HG03432 (cell line): ENCODE data around the gene ADGRG7.

Experiments used
- ATAC-seq: cut with Tn5 transposase; IDR thresholded peaks from one replicate; pipeline ENCODE4 v1.9.1; 2021; ENCODE audit warnings: mild to moderate bottlenecking, moderate library complexity; ENCODE audit not compliant: unreplicated experiment

Gene ADGRG7

DNA sequence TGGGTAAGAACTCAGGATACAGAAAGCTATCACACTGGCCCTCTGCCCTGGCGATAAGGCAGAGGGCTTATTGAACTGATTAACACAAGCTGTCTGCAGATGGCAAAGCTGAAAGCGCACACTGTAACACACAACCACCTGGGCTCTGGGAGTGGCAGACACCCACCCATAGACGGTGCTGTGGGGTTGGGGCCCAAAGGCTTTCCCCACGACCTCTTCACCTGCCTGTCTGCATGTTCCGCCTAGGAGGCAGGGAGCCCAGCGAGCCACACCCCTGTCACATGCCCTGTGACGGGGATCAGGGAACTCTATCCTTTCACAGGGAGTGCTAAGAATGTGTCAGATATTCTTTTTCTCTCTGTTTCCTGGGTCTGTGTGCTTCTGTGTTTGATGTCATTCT, 87.8 kb downstream of the ADGRG7 start:
- ATAC-seq: no peak

DNA sequence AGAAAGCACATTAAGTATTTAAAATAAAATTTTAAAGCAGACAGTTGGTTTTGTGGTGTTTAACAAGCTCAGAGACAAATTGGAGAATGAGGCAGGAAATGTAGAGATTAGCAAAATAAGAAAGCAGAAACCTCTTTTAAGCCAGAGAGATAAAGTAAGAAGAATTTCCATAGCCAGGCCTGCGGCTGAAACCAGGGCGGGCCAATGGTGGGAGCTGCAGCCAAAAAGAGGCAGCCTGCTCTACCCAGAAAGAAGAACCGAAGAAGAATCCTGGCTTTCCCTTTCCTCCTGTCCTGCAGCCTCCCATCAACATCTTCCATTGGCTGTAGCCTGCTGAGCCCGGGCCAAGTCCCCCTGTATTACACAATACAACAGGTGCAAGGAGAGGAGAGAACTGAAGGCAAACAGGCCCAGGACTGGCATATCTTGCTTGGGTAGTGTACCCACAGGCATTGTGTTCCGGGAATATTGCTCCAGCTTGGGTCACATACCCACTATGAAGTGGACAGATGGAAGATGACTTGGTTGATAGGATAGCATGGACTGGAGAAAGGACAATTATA, 88.4 kb downstream of the ADGRG7 start:
- ATAC-seq: no peak

DNA sequence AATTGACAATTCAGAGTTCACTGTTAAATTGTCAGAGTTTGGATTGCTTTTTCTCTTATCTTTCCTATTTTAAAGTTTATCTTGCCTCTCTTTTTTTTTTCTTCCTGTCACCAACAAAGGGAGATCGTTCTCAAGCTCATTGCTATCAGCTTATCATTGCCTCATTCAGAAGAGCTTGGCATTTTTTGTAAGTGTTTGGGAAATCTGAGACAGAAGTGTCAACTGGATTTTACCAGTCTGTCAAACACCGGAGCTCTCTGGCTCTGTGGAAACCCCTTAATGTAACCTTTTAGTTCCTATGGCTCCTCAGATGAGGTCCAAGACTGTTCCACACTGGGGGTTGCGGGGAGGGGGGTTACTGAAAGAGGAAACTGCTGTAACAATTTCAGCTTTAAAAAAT, 89.3 kb downstream of the ADGRG7 start:
- ATAC-seq: no peak

DNA sequence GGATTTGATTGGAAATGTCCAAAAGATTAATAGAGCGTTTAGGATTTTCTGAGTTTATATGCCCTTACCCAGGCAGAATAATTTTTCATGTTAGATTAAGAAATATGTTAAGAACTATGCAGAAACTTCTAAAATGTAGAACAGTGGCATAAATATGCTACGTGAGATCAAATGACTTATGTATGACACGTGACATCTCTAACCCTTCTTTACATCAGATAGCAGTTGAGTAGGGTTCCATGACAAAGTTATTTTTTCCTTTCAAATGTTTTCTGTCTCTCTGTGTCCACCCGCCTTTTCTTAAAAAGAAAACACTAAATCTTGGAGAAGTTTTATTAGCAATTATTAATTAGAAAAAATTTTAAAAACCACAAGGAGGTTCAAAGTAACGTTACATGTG, 91.3 kb downstream of the ADGRG7 start:
- ATAC-seq: no peak

DNA sequence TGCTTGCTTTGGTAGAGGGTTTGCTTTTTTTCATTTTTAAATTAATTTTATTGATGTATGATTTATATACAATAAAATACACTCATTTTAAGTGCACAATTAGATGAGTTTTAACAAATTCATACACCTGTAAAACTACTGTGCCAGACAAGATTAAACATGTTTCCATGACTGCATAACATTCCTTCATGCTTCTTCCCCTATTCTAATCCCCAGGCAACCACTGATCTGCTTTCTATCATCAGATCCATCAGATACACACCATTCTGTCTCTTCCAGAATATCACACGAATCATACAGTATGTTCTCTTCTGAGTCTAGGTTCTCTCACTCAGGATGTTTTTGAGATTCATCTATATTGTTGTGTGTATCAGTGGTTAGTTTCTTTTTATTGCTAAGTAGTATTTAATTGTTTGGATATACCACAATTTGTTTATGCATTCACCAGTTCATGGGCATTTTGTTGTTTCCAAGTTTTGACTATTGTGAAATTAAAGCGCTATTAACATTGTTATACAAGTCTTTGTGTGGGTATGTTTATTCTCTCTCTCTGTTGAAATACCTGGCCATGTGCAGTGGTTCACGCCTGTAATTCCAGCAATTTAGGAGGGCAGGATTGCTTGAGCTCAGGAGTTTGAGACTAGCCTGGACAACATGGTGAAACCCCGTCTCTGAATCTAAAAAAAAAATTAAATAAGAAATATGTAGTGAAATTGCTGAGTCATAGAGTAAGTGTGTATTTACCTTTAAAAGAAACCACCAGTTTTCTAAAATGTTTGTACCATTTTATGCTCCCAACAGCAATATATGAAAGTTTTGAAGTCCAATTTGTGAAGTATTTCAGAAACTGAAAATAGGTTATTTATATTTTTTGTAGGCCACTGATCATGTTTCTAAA, 92.9 kb downstream of the ADGRG7 start:
- ATAC-seq: peak; percentile 62

DNA sequence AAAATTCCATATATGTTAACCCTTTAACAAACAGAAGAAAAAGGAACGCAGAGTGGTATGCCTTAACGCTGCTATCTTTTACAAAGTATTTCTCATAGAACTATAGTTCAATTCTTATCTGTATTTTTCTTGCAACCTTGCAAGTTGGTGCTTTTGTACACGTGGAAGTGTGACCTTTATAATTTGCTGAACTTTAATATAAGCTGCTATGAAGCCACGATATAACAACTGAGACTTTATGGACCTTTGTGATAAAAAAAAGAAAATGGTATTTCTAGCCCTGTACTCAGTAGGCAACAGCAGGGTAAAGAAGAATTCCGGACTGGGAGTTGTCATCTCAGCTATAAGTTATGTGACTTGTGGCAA, 93.6 kb downstream of the ADGRG7 start:
- ATAC-seq: no peak

DNA sequence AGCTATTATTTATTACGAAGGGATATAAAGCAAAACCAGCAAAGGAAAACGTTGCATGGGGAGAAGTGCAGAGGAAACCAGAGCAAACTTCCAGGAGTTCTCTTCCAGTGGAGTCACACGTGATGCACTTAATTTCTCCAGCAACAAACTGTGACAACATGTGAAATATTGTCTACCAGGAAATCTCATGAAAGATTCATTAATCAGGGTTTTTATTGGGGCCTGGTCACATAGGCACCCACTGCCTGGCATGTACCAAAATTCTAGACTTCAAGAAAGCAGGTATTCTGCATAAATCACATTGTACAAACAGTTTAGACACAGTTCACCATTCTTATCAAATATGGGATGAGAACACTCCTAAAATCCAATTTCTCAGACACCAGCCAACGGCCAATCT, 94.5 kb downstream of the ADGRG7 start:
- no peak for ATAC-seq

DNA sequence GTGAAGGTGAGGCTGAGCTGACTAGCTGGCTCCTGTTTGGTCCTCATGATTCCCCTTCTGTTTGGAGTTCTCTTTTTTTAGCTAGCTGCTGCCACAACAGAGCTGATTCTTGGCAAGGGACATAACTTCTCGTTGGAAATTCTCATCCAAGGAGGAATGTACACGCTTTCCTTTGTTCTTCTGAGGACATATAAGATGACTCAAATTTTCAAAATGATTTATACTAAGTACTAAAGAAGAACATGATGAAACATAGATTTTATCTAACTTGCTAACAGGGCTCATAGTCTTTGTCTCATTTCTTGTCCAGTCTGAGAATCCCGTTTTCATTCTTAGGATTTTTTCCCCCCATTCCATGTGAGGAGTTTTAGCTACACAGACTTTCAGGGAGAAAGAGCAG, 97.0 kb downstream of the ADGRG7 start:
- no peak for ATAC-seq

DNA sequence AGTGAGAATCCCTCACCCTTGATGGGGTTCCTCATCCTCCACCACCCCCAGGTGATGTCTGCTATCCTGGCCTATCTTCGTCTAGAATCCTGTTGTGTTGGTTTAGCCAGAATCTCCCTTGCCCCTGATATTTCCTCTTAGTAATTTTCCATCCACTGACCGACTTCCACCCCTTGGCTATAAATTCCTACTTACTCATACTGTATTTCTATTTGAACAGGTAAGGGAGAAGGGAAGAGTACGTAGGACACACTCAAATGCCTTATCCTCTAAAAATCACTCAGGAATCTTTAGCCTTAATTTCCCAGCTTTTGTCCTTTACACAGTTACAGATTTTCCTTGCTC, 99.2 kb downstream of the ADGRG7 start:
- no peak for ATAC-seq

DNA sequence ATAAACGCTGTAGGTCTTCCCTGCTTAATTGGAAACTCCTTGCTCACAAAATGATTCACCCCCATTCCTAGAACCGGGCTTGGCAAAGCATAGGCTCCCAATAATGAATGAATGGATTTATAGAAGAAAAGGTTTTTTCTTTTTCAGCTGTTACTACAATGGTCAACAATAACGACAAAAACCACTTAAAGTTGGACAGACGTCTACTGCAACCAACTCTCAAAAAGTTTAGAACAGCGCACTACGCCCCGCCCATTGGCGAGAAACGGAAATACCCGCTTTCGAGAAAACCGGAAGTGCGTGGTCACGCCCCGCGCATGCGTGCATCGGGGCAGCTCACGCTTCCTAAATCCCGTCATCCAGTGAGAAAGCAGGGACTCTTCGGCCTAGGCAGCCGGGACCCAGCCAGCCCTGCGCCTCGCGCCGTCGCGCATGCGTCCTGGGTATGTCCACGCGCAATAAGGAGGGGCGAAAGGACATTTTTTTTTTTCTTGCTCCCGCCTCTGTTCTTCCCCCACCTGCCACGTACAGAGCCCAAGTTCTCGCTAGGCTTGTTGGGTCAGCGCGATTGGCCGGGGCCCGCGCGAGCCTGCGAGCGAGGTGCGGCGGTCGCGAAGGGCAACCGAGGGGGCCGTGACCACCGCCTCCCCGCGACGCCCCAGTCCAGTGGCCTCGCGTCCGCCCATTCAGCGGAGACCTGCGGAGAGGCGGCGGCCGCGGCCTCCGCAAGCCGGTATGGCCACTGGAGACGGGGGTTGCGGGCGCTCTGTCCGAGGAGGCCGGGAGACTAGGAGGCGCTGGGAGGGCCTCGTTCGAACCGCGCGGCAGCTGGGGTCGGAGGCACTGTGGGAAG, 99.8 kb downstream of the ADGRG7 start, which contains the start of gene TFG:
Gene TFG (plus strand): TSS at position 506 of the 853 bp plus-strand sequence. CDS start 4,192 bp downstream, outside the sequence.
- peak; percentile 94 for ATAC-seq

DNA sequence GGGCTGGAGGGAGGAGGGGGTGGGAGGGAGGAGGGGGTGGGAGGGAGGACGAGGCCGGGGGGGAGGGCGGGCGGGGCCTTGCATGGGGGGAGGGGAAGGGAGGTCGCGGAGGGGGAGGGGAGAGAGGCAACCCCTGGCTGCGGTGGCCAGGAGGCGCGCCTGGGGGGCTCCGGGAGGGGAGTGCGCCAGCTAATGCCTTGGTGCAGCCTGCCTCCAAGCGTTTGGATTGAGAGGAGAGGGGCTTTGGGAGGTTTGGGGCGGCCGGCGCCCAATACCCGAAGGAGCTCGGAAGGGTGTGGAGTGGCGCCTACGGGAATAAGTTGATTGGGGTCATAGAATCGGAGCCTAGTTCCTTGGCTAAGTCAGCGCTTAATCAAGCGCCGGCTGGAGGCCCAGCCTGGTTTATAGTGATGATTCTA, 100.5 kb downstream of the ADGRG7 start:
- ATAC-seq: no peak

DNA sequence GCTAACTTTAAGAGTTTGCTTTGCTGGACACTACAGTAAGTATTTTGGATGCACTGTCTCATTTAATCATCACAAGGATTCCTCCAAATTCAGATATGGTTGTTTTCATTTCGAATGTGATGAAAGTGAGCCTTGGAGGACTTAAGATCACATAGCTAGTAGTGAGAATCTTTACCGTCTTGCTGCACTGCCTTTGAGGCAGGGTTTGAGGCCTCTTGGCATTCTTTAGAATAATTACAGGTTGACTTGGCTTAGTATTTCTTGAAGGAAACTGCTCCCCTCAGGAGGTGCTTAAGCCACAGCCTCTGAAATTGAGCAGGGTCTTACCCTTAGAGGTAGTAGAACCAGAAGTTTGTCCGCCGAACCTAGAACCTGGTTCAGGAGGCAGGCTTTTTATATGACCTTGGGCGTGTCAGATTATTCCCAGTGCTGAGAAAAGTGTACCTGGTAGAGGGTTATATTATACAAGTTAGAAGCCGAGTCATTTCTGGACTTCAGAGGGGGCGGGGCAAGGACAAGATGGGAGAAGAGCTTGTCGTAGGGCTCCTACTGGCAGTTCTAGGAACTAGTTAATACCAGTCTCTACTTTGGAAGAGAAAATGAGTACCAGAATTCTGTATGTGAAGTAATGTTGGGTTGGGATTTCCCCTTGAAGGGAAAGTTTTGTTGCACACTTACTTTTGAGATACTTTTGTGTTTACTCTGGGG, 101.0 kb downstream of the ADGRG7 start:
- ATAC-seq: peak; percentile 46

DNA sequence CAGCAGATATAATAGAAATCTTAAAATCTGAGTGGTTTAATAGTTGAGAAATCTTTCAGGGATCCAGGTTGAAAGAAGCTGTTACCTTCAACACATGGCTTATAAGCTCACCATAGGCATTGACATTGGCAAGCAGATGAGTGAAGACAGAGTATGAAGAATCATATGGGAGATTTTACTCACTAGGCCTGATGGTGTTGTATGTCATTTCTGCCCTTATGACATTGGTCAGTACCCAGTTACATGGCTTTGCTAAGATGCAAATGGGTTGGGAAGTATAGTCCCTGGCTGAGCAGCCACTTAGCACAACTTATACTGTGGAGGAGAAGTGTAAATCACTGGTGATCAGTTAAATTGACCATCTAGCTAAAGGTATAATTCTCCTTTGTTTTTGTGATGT, 105.8 kb downstream of the ADGRG7 start:
- ATAC-seq: no peak

DNA sequence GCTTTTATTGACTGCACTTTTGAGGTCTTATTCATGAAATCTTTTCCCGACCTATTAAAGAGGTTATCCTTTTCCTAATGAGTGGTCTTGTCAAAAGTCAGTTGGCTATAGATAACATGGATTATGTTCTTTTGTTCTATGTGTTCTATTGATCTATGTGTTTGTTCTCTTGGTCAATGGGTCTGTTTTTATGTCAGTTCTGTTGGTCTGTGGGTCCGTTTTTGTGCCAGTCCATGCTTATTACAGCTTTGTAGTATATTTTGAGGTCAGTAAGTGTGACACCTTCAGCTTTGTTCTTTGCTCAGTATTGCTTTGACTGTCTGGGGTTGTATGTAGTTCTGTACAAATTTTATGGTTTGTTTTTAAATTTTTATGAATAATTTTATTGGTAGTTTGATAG, 107.7 kb downstream of the ADGRG7 start:
- no peak for ATAC-seq

DNA sequence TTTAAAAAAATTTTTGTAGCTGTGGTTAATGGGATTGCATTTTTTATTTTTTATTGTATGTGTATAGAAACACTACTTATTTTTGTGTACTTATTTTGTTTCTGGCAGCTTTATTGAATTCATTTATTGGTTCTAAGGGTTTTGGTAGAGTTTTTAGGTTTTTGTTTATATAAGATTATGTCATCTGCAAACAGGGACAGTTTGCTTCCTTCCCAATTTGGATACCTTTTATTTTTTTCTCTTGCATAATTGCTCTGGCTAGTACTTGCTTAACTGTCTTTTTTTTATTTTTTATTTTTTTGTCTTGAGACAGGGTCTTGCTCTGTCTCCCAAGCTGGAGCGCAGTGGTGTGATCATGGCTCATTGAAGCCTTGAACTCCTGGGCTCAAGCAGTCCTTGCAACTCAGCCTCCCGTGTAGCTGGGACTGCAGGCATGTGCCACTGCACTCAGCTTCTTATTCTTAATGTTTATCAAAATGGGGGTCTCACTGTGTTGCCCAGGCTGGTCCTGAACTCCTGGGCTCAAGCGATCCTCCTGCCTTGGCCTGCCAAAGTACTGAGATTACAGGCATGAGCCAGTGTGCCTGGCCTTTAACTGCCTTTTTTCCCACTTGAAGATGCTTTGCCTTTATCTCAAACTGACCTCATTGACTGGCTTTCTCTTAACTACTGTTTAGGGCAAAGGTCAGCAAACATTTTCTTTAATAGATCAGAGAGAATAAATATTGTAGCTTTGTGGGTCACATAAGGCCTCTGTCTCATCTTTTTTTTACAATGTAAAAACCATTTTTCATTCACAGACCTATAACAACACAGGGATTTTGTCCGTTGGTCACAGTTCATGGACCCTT, 108.5 kb downstream of the ADGRG7 start:
- no peak for ATAC-seq

DNA sequence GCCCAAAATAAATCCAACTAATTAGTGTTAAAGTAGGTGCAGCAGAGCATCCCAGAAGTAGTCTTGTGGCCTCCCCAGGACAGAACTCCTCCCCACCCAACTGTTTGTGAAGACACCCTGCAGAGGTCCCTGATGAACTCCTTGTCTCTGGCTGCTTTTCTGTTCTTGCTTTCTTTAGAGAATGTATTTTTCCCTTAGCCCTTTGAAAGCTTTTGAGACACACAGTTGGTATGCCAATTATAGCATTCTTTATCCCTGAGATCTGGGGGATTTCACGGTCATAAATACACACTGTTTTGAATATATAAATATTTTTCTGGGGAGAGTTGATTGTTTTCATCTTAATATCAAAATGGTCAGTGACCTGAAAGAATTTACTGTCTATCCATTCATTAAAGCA, 109.7 kb downstream of the ADGRG7 start:
- ATAC-seq: no peak

DNA sequence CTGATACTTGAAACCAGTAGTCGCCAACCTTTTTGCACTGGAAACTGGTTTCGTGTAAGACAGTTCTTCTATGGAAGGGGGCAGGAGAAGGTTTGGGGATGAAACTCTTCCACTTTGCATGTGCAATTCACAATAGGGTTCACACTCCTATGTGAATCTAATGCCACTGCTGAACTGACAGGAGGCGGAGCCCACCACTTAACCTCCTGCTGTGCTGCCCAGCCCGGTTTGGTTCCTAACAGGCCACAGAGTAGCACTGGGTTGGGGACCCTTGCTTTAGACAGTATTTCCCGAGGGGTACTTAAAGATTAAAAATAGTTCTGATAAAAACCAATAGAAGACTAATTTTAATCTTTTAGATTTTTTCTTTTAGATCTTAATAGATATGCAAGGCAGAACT, 111.0 kb downstream of the ADGRG7 start:
- no peak for ATAC-seq

DNA sequence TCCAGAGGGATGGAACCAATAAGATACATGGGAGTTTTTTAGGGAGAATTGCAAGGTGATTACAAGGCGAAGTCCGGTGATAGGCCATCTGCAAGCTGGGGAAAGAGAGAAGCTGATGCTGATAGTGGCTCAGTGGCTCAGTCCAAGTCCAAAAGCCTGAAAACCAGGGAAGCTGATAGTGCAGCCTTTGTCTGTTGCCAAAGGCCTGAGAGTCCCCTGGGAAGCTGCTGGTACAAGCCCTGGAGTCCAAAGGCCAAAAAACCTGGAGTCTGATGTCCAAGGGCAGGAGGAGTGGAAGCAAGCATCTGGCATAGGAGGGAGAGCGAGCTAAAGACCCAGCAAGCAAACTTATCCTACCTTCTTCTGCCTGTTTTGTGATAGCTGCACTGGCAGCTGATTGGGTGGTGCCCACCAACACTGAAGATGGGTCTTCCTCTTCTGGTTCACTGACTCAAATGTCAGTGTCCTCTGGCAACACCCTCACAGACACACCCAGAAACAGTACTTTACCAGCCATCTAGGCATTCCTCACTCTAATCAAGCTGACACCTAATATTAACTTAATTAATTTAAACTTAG, 116.6 kb downstream of the ADGRG7 start:
- no peak for ATAC-seq

DNA sequence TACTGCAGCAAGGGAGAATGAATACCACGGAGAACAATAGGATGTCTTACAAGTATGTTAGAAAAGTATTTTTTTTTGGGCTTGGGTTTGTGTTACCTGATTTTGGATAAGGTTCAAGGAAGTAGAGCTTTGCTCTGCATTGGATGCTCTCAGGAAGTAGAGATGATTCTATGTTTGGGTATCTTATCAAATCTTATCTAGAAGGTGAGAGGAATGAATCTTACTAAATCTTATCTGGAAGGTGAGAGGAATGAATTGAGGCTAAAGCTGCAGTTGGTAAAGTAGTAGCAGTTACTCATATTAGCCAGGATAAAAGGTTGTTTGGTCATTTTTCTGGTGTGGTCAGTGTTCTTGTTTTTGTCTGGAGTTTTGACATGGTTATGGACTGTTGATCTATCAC, 117.3 kb downstream of the ADGRG7 start:
- ATAC-seq: no peak

DNA sequence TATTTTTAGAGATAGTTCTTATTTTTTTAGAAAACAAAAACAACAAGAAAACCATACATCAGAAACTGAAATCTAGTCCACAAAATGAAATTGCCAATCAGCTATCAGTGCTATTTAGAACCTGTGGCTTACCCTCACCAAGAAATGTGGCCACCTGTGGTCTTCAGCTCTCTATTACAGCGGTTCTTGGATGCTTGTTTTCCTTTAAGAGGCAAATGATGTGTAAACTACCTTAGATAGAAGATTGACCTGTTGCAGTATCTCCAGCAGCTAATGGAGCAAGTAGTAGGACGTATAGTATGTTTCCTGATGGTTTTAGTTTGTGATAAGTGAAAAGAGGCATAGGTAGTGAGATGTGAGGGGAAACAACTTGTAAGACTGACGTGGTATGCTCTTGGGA, 121.1 kb downstream of the ADGRG7 start:
- no peak for ATAC-seq
